Measurements from ENCODE around the gene CADPS.

- TF ChIP-seq CTCF (IDR thresholded peaks at IDR 0.05) (no peak), ZFX (IDR thresholded peaks at IDR 0.05; ENCODE audit: borderline replicate concordance) (no peak)
Observed at GRCh38 chr3:62589078-62589477, 286.1 kb downstream of the CADPS start.

Data from 22Rv1 (cell line).